CD4-positive, alpha-beta T cell treated with Interleukin-12 subunit alpha and Interleukin-12 subunit beta, for 1 hour (primary cell): Measurements from ENCODE around the gene EXOC7.

Experiments
- DNase-seq: peaks from one replicate; pipeline ENCODE4 v3.0.0-alpha.2; 2020

The EXOC7 gene, protein sequence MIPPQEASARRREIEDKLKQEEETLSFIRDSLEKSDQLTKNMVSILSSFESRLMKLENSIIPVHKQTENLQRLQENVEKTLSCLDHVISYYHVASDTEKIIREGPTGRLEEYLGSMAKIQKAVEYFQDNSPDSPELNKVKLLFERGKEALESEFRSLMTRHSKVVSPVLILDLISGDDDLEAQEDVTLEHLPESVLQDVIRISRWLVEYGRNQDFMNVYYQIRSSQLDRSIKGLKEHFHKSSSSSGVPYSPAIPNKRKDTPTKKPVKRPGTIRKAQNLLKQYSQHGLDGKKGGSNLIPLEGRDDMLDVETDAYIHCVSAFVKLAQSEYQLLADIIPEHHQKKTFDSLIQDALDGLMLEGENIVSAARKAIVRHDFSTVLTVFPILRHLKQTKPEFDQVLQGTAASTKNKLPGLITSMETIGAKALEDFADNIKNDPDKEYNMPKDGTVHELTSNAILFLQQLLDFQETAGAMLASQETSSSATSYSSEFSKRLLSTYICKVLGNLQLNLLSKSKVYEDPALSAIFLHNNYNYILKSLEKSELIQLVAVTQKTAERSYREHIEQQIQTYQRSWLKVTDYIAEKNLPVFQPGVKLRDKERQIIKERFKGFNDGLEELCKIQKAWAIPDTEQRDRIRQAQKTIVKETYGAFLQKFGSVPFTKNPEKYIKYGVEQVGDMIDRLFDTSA

DNA sequence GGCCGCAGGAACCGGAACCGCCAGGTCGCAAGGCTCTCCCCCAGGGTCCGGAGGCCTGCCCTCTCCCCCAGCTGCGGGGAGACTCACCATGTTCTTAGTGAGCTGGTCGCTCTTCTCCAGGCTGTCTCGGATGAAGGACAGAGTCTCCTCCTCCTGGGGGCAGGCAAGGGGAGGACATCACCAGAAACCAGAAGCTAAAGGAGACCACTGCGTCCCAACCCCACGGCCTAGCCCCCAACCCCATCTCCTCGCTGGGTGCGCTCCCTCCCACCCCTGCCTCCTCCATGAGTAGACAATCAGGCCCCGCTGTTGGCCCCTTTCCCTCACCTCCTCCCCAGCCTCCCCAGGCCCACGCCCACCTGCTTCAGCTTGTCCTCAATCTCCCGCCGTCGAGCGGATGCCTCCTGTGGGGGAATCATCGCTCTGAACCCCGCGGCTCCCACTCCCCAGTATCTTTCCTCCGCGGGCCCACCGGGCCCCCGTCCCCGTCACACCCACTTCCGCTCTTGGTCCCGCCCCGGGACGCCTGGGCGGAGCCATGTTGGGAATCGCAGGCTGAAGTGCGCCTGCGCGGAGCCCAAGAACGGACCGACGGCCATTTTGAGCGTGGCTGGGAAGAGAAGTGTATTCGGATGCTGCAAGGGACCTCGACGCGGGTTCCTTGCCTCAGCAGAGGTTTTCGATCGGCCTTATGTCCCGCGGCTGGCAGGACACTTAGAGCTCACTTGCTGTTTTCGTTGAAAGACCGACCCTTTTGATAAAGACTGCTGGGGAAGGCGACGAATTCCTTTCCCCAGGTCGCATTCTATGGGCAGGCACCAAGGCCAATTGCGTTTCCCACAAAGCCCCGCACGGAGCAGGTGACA is at the start of gene EXOC7:
Gene EXOC7, minus strand, starts transcription at position 514 of the 866 bp plus-strand sequence. Its CDS starts 95 bp downstream, at position 419.
- DNase-seq = peak; percentile 94

DNA sequence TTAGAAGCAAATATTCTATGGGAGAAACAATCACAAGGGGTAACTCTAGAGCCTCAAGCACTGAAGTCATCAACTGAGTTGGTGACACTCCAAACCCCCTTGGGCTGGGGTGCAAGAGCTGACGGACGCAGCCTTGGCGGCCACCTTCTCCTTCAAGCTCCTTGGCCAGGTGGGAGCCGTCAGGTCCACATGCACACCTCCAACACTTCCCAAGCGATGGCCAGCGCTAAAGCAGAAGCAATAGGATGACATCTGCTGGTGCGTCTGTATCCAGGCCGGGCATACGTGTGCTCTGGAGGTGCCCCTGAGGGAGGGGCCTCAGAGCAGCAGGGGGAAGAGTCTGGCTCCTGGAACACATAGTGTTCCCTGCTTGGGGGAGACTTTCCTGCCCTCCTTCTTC is 49.6 kb upstream of the EXOC7 start:
- no peak for DNase-seq

DNA sequence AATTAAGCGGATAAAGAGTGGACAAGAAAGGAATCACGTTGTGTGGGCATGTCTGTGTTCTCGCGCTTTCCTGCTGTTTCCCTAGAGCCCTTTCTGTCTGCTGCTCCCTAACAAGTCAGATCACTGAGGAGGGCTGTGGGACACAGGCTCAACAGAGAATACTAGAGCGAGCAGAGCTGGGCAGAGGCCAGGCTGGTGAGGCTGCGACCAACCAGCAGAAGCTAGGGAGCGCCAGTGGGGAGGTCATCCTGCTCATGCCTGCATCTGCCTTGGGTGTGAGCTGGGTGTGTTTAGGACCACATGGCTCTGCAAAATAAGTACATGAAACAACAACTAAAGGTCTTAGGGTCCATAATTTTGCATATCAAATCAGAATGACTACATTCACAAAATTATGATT is 49.0 kb upstream of the EXOC7 start:
- no peak for DNase-seq

DNA sequence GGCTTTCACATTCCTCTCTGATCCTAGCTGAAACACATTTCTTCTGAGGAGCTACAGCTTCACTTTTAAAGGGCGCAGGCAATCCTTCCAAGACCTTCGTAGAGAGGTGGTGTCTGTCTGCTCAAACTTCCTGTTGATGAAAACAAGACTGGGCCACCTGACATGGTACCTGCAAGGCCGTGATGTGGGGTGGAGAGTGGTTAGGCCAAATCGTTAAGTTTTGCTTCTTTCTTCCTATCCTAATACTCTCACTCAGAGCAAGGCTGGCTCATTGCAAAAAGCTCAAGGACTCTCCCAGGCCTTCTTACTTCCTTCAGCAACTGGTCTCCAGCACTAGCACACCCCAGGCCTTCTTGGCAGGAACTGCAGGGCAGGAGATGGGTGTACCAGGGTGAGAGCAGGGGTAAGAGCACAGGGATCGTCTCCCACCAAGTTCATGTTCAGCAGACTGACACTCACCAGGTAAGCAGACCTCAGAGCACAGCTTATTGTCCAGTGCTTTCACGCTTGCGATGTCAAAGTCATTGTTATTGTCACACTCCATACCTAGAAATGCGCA is 48.4 kb upstream of the EXOC7 start:
- DNase-seq = peak; percentile 45

DNA sequence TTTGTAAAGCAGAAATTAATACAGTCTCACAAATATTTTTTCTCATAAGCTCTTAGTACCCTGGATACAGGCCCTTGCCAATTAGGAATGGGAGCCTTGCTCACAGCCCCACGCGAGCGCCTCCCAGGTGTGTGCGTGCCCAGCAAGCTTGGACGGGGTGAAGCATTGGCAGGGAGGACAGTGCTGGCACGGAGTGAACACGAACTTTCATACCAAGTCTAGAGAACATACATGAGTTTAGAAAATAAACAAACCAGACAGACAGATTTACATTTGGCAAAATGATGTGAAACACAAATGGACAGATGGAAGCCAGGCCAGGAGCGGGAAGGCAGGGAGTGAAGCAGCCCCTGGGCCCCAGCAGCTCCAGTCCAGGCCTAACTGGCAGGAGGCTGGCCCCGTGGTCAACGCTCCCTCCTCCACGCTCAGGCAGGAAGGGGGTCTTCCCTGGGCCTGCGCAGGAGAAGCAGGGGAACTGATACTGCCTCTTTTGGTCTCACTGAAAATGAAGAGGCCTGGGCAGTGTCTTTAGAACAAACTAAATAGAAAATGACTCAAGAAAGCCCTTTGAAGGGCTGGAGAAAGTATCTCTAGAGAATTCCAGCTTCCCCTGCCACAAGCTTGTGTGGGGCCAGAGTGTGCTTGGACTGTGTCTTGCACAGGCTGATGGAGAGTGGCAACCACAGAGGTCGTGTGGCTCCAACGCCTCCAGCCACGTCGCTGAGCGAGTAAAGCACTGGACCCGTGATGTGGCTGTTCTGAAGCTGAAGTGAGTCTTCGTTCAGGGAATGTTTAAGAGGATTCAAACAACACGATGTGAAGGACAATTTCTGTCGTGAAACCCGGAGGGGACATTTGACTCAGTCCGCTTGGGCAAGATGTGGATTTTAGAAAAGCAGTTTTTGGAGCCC is 47.4 kb upstream of the EXOC7 start:
- DNase-seq = no peak

DNA sequence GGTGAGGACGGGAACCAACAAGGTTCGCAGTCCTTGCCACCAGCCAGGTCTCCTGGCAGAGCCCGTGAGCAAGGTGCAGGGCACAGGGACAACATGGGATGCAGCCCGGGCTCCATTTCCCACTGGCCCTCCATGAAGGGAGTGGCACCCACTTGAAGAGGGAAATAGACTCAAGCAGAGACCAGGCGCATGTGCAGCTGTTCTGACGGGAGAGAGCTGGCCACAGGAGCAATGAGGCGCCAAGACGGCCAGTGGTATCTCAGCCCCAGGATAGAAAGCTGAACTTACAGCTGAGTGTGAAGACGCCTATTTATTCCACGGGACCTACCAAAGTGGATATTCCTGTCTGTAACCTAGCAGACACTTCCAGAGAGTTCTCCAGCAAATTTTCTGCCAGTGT is 45.6 kb upstream of the EXOC7 start:
- DNase-seq = no peak

DNA sequence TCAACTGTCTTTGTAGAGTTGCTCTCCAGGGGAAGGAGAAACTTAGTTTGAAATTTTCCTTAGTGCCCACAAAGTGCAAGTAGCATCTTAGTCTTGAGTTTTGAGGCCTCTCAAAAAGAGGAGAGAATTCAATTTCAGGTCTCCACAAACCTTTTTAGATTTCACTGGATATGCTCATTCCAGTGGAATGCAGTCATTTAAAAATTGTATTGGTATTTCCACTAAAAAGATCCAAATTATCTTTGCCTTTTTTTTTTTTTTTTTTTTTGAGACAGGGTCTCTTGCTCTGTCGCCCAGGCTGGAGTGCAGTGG is 44.4 kb upstream of the EXOC7 start:
- no peak for DNase-seq

DNA sequence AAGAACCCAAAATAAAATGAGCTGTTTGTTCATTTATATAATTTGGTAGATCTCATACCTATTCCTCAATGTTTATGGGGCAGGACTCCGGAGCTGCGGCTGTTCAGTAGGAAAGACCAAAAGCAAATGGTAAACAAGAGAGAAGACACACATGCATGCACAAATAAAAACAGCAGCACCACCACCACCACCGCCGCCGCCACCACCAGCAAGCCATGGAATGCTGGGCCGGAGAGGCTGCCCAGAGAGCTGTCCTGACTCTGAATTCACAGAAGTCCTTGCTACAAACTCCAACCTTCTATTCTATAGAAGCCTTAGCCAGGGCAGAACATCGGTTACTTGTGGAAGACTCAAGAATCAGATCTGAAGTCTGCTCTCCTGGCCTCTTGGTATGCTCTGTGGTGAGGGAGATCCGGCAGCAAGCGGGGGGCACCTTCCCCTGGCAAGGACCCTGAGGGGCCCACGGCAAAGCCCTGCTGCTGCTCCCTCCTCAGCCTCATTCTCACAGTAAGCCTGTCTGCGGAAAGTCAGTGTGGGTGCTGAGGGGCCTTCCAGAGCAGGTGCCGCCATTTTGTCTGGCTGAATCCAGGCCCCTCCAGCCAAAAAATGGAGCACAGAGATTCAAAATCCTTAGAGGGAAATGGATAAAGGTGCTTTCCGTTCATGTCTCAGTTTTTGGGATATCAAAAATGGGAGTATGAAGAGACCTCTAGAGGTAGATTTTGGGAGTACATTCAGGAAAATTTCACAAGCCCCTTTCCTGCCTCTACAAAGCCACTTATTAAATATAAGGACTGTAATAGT is 43.8 kb upstream of the EXOC7 start:
- DNase-seq = no peak

DNA sequence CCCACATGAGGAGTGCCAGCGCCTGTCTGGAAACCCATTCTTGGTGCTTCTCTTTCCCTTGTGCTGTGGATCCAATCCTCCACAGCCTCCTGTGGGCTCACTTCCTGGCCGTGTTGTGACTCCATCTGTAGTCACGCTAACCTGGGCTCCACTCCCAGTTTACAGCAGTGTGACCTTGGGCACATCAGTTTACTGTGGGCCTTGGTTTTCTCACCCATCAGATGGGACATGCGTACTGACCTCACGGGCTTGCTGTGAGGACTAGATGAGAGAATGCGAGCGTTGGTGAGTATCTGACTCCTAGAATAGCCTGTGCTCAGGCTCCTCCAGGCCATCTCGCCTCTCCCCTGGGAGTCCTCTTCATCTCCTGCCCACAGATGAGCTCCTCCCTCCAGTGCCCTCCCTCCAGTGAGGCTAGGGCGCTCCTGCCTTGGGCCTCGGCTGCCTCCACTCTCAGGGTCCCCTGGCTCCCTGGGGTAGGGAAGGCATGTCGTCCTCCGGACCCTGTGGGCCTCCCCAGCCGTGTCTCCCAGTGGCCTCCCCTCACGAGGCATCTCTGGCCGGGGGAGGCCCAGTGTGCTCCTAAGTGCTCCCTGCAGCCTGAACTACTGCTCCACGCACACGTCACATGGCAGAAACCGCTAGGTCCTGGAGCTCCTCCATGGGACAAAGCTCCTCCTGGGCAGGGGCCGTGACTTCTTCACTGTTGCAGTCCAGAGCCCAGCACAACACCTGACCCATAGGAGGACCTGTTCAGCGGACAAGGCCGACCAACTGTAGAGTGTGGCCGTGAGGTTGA is 42.7 kb upstream of the EXOC7 start:
- DNase-seq = no peak

DNA sequence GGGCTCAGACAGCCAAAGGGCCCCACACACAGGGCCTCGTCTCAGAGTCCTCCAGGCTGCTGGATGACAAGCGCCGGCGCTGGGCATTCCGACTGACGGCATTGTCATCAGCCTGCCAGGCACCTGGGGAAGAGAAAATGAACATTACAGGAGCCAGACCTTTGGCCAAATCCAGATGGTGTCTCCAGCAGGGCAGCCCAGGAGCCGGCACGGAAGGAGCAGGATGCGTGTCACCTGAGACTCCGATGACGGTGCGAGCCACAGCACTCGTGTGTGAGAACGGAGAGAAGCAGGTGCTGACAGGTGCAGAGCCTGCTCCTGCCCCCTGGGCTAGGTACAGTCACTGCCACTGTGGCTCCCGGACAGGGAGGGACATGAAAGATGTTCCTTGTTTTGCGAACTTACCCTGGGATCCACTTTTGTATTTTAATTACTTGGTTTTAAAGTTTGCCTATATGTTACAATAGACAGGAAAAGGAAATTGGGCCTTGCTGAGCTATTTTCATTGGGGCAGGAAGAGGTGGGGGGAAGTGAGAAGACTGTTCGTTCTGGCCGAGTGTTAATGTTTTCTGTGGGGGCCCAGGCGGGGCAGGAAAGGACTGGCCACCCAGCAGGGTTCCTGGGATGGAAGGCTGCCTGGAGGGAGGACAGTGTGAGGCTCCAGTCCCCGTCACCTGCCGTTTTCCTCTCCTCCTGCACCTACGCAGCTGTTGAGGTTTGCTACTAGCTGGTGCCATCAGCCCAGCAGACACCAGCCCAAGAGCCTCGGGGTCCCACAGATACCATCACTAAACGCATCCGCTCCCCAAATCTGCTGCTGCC is 41.9 kb upstream of the EXOC7 start:
- peak; percentile 62 for DNase-seq

DNA sequence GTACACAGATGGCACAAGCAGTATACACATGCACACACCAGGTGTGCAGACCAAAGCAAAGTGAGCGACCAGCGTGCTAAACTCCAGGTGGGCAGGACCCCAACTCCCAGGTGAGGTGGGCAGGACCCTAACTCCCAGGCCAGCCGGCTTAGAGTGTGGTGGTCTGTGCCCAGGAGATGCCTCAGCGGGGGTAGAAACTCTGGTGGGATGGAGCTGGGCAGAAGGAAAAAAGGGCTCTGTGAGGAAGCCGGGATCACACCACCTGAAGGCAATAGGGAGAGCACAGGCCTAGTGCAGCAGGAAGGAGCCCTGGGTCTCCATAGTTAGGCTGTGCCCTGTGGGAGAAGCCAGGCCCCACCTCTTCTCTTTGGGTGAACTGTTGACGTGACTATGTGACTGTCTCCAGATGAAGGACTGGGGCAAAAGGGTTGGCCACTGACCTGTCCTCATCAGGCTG is 39.0 kb upstream of the EXOC7 start:
- DNase-seq = no peak

DNA sequence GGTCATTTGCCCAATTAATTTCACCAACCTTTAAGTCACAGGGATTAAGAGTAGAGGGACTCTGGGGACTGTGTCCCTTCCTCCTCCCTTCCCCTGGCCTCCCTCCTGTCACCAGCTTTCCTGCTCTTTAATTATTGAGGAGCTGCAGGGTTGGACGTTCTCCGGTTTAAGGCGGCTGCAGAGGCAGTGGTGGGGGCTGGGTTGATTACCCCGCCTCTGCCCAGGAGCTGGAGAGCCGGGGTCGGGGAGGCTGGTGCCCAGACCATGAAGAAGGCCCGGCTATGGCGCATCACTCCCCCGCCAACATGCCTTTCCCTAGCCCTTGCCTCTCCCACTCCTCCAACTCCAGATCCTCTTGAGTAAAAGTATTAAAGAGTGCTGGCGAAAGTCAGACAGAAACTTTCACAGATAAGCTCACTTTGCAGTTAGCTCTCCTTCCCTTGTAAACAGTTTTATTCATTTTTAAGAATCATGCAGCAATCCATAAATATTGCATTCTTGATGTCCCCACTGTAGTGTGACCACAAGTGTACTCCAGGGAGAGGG is 38.5 kb upstream of the EXOC7 start:
- DNase-seq = no peak

DNA sequence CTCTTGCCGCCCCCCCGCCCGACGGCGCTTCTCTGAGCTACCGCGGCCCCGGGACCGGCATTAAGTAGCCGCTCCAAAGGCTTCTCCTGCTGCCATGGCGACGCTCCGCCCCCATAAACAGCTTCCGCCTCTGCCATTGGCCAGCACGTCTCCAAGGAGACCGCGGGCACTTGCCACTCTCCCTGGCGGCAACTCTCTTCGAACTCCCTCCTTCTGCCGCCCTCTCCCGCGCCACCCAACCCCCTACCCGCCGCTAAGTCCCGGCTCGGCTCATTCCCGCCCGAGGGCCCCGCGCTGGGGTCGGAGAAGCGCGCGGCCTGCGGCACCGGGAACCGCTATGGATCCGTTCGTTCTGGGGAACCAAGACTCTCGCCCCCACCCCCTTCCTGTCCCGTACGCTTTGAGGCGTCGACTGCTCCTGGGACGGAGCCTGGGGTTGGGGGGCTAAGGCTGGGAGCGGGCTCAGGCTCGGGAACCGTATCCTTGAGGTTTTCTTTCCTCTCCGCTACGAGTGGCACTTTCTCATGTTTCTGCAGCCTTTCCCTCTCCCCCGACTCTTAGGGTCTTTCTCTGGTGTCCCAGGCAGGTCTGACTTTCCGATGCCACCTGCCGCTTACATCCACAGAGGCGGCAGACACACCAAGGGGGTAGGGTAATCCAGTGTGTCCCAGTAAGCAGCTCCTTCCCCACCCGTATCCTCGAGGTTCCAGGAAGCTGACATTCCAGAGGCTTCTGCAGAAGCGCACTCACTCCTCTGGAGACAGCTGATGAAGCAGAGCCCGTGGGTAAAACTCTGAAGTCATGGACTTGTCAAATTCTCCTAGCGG is 37.8 kb upstream of the EXOC7 start, which contains the start of gene FOXJ1:
Gene FOXJ1, minus strand, starts transcription at position 34 of the 827 bp plus-strand sequence. CDS start 850 bp downstream, outside the sequence.
- peak; percentile 96 for DNase-seq

DNA sequence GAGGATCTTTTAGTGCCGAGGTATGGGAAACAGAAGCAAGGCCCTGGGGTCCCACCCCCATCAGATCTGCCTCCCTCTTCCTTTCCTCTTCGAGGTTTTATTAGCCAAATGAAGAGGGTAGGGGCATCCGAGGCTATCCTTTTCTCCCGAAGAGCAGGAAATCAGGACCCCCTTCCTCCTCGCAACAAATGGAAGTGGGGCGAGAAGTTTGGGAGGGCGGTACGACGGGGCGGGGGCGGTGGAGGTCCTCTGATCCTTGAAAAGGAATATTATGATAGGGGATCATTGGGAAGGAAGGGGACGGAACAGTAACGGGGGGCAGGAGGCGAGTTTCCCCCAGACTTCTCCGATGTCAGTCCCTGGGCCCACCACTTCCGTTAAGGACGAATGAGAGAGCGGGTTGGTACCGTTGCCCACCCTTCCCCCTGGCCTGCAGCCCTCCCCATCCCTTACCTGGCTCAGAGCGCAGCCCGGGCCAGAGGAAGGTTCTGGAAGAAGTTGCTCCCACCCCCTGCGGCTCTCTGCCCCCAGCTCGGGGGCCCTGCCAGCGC is 37.1 kb upstream of the EXOC7 start:
- DNase-seq = no peak

DNA sequence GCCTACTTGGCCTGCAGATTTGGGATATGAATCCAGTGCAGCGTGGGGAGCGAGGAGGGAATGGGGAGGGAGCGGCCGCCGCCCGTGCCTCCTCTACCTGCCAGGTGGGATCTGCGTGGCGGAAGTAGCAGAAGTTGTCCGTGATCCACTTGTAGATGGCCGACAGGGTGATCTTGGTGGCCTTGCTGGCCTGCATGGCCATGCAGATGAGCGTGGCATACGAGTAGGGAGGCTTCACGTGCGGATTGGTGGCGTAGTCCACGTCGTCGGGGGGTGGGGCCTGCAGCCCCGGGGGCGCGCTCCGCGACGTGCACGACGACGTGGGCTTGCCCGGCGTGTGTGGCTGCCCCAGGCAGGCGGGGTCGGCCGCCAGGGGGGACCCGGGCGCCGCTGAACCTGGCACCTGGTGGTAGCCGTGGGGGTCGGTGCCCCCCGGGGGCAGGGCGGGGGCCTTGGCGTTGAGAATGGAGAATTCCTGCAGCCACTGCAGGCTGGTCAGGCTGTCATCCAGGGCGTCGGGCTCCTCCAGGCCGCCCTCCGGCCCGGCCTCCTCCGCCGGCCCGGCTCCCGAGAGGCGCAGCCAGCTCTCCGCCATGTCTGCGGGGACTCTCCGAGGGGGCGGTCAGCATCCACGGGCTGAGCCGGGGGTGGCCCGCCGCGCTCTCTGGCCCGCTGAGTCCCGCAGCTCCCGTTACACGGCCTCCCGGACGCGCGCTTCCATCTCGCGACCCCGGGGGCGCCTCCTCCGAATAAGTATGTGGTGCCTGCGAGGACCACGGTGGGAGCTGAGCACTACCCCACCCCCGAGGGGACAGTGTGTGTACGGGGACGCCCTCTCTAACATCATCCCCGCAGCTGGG is 36.4 kb upstream of the EXOC7 start:
- DNase-seq = peak; percentile 50

DNA sequence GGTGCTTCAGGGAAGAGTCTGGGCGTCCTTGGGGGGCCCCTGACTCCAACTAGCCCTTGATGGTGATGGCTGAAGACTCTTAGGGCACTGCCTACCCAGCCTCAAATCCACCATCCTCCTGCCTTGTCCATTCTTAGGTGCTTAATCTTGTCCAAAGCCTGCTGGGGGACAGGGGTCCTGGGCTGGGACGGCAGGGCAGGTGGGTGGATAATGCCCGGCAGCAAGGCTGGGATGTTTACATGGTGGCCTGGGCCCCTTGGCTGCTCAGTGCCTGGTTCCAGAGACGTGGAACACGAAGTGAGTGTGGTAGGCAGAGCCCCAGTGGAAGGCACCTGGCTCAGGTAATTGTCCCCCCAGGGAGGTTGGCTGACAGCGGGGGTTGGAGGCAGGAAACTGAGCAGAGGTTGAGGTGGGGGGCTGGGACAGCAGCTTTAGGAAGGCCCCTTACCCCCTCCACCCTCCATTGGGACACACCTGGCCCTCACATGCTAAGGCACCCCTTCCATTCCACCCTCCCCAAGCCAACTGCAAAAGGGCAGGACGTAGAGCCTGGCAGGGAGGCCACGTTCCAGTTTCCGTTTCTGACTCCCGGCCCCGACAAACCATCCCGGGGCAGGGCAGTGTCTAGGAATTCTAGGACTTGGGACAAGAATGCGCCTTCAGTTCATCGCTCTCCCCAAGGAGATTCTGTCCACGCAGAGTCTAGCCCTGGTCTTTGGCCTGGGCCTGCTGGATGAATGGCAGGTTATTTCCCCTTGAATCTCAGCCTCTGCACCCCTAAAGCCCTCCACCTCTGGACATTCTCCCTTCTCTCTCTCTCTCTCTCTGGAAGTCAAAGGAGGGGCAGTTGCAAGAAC is 35.5 kb upstream of the EXOC7 start:
- DNase-seq = no peak
